ENCODE results near the gene SPRR2D. TPM values are rescaled to one million over a fixed set of nuclear protein-coding genes. Genes with fewer than 3 reads are reported as not detected.

SPRR2D gene
- total and polyA plus RNA-seq, 10 of the 15 experiments (the other 5 are each of a cell fraction or from before 2014, with no cell fraction given), result 0.44 TPM; not detected in 9

DNA sequence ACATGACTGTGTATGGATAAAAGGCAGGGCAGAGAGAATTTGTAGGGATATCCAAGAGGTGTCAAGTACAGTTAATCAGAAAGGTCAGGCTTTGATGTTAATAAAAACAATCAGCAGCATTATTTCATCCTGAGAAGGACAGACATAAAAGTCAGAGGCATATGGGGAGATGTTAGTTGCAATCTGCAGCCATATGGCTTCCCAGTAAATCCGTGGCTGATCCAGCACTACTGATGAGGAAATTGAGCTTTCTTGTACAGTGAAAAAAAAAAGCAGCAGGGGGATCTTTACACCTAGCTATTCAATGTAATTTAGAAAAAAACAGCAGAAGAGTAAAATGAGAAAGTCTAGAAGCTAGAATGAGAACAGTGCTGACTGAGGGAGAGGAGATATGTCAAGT, 12.2 kb downstream of the SPRR2D start:
- no peak for FAIRE-seq
- in situ Hi-C loops (cut with MboI) (no loop called here), intact Hi-C loops (cut with micrococcal nuclease; ENCODE audit: unreplicated experiment) (no loop called here)
- no peak overlapping the region for H3K9ac ChIP-seq (ENCODE audit: control insufficient read depth, insufficient read depth, low read length)
- no peaks in the 10 kb centered on the region for H3K27me3 ChIP-seq (replicated peaks in 1 of 2; ENCODE audit: control insufficient read depth in 2 of 2, insufficient read depth in 2 of 2, low read length in 1 of 2)
- SMC1A ChIA-PET (ENCODE audit: uncharacterized antibody, unreplicated experiment), result no interaction called here
- RAD21 ChIA-PET (ENCODE audit: unreplicated experiment), result no interaction called here
- POLR2A ChIA-PET, result no interaction called here
- BruUV-seq (replicated peaks), result no TSS peak
- H3K4me2 ChIP-seq (ENCODE audit: control insufficient read depth, insufficient read depth), result no peak overlapping the region
- H4K20me1 ChIP-seq (ENCODE audit: control insufficient read depth, insufficient read depth), result no peaks in the 10 kb centered on the region
- WGBS (ENCODE audit: insufficient coverage, insufficient replicate concordance, low lambda C conversion rate, missing lambda C conversion rate), result 5% methylated on average over 1 of the region's 1 CpG
- no peaks in the 10 kb centered on the region for H3K9me3 ChIP-seq (replicated peaks; ENCODE audit: control insufficient read depth, insufficient read depth, low read length)
- H3K27ac ChIP-seq (ENCODE audit: control insufficient read depth, insufficient read depth), result no peak overlapping the region
- DNase-seq (ENCODE audit: low read depth, low spot score), result no peak
- H3K36me3 ChIP-seq (ENCODE audit: control insufficient read depth in 2 of 2, insufficient read depth in 2 of 2, low read length in 1 of 2), result no peaks in the 10 kb centered on the region
- H3K4me1 ChIP-seq (ENCODE audit: control insufficient read depth, insufficient read depth, low read length), result no peaks in the 10 kb centered on the region
- CTCF ChIA-PET, result interaction anchor here (0.9 to 2.5 kb wide), 2 partner anchors 48 to 164 kb away, joined by 3 to 8 read pairs; no protein-coding TSS in a partner anchor
- ATAC-seq, result no peak
- H2AFZ ChIP-seq (ENCODE audit: control insufficient read depth, low read depth, low read length), result no peak overlapping the region
- no peaks in the 10 kb centered on the region for H3K79me2 ChIP-seq (ENCODE audit: control insufficient read depth, insufficient read depth, low read length)
- H3K4me3 ChIP-seq, result no peak overlapping the region
- TF ChIP-seq ZBTB11 (CRISPR knock-in tag; IDR thresholded peaks at IDR 0.05), result no peak
- TF ChIP-seq, protein P1, sequence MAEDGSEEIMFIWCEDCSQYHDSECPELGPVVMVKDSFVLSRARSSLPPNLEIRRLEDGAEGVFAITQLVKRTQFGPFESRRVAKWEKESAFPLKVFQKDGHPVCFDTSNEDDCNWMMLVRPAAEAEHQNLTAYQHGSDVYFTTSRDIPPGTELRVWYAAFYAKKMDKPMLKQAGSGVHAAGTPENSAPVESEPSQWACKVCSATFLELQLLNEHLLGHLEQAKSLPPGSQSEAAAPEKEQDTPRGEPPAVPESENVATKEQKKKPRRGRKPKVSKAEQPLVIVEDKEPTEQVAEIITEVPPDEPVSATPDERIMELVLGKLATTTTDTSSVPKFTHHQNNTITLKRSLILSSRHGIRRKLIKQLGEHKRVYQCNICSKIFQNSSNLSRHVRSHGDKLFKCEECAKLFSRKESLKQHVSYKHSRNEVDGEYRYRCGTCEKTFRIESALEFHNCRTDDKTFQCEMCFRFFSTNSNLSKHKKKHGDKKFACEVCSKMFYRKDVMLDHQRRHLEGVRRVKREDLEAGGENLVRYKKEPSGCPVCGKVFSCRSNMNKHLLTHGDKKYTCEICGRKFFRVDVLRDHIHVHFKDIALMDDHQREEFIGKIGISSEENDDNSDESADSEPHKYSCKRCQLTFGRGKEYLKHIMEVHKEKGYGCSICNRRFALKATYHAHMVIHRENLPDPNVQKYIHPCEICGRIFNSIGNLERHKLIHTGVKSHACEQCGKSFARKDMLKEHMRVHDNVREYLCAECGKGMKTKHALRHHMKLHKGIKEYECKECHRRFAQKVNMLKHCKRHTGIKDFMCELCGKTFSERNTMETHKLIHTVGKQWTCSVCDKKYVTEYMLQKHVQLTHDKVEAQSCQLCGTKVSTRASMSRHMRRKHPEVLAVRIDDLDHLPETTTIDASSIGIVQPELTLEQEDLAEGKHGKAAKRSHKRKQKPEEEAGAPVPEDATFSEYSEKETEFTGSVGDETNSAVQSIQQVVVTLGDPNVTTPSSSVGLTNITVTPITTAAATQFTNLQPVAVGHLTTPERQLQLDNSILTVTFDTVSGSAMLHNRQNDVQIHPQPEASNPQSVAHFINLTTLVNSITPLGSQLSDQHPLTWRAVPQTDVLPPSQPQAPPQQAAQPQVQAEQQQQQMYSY (CRISPR knock-in tag; IDR thresholded peaks at IDR 0.05), result no peak
- no peak for TF ChIP-seq HDAC2 (IDR thresholded peaks at IDR 0.05)
- no peak for TF ChIP-seq CHD4 (IDR thresholded peaks at IDR 0.05)
- no peak for TF ChIP-seq NFYB (IDR thresholded peaks at IDR 0.05; ENCODE audit: insufficient read depth, low read depth, low read length)
- TF ChIP-seq, protein P2, sequence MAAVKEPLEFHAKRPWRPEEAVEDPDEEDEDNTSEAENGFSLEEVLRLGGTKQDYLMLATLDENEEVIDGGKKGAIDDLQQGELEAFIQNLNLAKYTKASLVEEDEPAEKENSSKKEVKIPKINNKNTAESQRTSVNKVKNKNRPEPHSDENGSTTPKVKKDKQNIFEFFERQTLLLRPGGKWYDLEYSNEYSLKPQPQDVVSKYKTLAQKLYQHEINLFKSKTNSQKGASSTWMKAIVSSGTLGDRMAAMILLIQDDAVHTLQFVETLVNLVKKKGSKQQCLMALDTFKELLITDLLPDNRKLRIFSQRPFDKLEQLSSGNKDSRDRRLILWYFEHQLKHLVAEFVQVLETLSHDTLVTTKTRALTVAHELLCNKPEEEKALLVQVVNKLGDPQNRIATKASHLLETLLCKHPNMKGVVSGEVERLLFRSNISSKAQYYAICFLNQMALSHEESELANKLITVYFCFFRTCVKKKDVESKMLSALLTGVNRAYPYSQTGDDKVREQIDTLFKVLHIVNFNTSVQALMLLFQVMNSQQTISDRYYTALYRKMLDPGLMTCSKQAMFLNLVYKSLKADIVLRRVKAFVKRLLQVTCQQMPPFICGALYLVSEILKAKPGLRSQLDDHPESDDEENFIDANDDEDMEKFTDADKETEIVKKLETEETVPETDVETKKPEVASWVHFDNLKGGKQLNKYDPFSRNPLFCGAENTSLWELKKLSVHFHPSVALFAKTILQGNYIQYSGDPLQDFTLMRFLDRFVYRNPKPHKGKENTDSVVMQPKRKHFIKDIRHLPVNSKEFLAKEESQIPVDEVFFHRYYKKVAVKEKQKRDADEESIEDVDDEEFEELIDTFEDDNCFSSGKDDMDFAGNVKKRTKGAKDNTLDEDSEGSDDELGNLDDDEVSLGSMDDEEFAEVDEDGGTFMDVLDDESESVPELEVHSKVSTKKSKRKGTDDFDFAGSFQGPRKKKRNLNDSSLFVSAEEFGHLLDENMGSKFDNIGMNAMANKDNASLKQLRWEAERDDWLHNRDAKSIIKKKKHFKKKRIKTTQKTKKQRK (IDR thresholded peaks at IDR 0.05; ENCODE audit: low read depth, low read length), result no peak
- no peak for TF ChIP-seq POLR2AphosphoS2 (IDR thresholded peaks at IDR 0.05; ENCODE audit: low read depth, low read length)
- no peak for TF ChIP-seq STAT3 (IDR thresholded peaks at IDR 0.05; ENCODE audit: low read depth, low read length)
- TF ChIP-seq SIX5 (IDR thresholded peaks at IDR 0.05; ENCODE audit: low read depth, low read length, severe bottlenecking), result no peak
- TF ChIP-seq KLF5 (IDR thresholded peaks at IDR 0.05; ENCODE audit: partially characterized antibody), result no peak
